GM13977 (cell line): Measurements from ENCODE around the gene LEUTX.

Experiments
- DNase-seq: peaks from one replicate; pipeline ENCODE4 v3.0.0; 2012; ENCODE audit warnings: low spot score
- in situ Hi-C: fragments of 300-500 bp; cut with MboI; formaldehyde crosslinking; loops from one replicate; pipeline ENCODE4 v1.12.0; 2022; ENCODE audit warnings: low sequenced_read_pairs, low pct_unique_long_range_greater_than_20kb, mixed read lengths, inconsistent platforms; ENCODE audit not compliant: unreplicated experiment
- TF ChIP-seq, protein P1 (sequence below): IDR thresholded peaks from 2 replicates; pipeline ENCODE4 v1.5.1; 2012; ENCODE audit warnings: mild to moderate bottlenecking, control low read depth; ENCODE audit not compliant: insufficient read depth; ENCODE audit errors: extremely low read depth, missing control alignments

LEUTX gene

DNA sequence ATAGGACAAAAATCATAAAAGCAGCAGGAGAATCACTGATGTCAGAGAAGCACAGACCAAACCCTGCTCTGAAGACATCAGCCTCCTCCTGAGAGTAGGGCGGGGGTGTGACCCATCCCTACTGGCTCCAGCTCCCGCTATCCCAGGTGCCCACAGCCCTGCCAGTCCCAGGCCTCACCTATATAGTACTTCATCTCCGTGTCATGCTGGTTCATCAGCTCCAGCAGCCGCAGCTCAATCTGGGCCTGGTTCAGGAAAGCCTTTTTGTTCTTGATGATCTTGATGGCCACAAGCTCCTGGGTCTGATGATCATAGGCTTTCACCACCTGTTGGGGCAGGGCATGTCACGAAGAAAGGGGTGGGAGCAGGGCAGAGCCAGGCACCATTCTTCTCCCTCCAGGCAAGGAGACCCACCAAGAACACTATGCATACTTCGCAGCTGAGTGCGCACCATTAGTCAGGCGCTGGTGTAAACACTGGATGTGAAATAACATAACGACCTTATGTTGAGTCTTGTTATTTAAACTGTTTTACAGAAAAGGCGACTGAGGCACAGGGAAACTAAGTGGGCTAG lies 51.1 kb downstream of the LEUTX start:
- TF ChIP-seq, protein P1, sequence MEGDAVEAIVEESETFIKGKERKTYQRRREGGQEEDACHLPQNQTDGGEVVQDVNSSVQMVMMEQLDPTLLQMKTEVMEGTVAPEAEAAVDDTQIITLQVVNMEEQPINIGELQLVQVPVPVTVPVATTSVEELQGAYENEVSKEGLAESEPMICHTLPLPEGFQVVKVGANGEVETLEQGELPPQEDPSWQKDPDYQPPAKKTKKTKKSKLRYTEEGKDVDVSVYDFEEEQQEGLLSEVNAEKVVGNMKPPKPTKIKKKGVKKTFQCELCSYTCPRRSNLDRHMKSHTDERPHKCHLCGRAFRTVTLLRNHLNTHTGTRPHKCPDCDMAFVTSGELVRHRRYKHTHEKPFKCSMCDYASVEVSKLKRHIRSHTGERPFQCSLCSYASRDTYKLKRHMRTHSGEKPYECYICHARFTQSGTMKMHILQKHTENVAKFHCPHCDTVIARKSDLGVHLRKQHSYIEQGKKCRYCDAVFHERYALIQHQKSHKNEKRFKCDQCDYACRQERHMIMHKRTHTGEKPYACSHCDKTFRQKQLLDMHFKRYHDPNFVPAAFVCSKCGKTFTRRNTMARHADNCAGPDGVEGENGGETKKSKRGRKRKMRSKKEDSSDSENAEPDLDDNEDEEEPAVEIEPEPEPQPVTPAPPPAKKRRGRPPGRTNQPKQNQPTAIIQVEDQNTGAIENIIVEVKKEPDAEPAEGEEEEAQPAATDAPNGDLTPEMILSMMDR, result no peak
- in situ Hi-C loops, result no loop called here
- no peak for DNase-seq

- in situ Hi-C loops, result no loop called here
- TF ChIP-seq, protein P1, result no peak
- DNase-seq, result no peak
Observed at GRCh38 chr19:39830406-39830805, 51.8 kb downstream of the LEUTX start.

GRCh38 chr19:39830847-39831246 lies 52.2 kb downstream of the LEUTX start:
- TF ChIP-seq, protein P1, result no peak
- in situ Hi-C loops, result no loop called here
- no peak for DNase-seq

DNA sequence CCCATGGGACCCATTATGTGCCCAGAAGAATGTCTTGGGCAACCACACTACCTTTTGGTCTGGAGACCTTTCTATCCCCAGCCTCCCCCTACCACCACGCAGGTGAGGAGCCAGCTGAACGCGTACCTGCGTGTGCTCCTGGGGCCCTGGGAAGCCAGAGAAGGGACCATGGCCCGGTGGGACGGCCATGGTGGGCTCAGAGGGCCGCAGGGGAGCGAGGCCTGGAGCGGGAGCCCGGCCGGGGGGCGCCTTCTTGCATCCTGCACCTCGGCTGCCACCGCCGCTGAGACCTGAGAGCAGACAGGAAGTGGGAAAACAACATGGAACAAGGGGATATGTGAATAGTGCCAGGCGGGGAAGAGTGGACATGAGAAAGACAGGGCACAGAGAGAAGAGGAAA lies 53.0 kb downstream of the LEUTX start:
- in situ Hi-C loops, result no loop called here
- TF ChIP-seq, protein P1, result no peak

GRCh38 chr19:39832341-39833083 lies 53.9 kb downstream of the LEUTX start:
- in situ Hi-C loops, result no loop called here
- no peak for DNase-seq
- TF ChIP-seq, protein P1, result no peak

More for the DNA sequence above, 53.0 kb downstream of the LEUTX start:
- no peak for DNase-seq

GRCh38 chr19:39833160-39833463 lies 54.5 kb downstream of the LEUTX start:
- DNase-seq, result no peak
- in situ Hi-C loops, result no loop called here
- TF ChIP-seq, protein P1, result no peak
